UCSD-AML1 (cell line): Measurements from ENCODE around the gene SMTN.
"Not testable (repeated sequence)": the region's sequence is repeated elsewhere in the genome, so short reads cannot be mapped to it uniquely, and the experiment has no call there.

Experiments used
- DNase-seq: peaks from one replicate; lab custom pipeline; 2025; ENCODE audit not compliant: unreplicated experiment; lab: John Stamatoyannopoulos, UW

SMTN gene

GRCh38 chr22:31089160-31090100 is 8.3 kb downstream of the SMTN start:
- DNase-seq: peak; percentile 61

DNA sequence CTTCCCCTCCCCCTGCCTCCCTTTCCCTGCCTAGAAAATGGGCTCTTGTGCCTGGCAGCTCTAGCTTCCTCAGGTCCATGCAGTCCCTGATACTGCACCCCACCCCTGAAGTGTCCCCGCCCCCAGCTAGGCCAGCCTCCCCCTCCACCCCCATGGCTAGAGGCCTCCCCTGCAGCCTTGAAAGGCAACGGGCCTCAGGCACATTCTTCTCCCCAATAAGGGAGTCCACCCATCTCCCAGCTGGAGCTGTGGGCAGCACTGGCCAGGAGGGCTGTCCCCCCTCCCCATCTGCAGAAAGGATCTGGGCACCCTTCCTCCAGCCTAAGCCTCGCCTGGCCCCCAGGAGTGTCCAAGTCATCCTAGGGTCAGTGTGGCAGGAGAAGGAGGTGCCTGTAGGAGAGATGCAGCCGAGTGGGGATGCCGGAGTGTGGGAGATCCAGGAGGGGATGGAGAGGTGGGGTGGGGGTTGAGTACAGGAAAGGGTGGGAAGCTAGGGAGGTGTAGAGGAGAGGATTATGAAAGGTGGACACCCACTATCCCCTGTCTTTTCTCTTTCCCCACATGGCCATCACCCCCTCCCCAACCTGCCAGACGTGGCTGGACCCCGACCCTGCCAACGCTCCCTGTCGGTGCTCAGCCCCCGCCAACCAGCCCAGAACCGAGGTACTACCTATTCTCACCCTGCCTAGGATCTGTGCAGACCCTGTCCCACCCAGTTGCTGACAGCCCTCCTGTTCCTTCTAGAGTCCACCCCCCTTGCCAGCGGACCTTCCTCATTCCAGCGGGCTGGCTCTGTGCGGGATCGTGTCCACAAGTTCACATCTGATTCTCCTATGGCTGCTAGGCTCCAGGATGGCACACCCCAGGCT is 9.3 kb downstream of the SMTN start:
- DNase-seq: no peak

DNA sequence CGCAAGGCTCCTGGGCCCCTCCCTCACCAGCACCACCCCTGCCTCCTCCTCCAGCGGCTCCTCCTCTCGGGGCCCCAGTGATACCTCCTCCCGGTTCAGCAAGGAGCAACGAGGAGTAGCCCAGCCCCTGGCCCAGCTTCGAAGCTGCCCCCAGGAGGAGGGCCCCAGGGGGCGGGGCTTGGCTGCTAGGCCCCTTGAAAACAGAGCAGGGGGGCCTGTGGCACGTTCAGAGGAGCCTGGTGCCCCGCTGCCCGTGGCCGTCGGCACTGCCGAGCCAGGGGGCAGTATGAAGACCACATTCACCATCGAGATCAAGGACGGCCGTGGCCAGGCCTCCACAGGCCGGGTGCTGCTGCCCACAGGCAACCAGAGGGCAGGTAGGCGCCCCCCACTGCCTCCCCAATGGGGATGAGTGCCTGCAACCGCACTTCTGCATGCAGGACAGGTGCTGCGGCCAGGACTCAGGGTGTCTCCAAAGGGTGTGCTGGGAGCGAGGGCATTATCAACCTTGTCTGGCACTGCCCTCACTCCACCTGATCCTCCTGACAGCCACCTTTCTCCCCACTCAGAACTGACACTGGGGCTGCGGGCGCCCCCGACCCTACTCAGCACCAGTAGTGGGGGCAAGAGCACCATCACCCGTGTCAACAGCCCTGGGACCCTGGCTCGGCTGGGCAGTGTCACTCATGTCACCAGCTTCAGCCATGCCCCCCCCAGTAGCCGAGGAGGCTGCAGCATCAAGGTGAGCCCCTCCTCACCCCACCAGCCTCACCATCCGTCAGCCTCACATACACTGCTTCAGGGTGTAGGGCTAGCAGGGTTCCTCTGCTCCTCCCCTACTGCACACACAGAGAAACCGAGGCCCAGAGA is 10.2 kb downstream of the SMTN start:
- DNase-seq: no peak

GRCh38 chr22:31092161-31092560 is 11.0 kb downstream of the SMTN start:
- no peak for DNase-seq

- no peak for DNase-seq
Observed at GRCh38 chr22:31093086-31093850, 12.2 kb downstream of the SMTN start.

DNA sequence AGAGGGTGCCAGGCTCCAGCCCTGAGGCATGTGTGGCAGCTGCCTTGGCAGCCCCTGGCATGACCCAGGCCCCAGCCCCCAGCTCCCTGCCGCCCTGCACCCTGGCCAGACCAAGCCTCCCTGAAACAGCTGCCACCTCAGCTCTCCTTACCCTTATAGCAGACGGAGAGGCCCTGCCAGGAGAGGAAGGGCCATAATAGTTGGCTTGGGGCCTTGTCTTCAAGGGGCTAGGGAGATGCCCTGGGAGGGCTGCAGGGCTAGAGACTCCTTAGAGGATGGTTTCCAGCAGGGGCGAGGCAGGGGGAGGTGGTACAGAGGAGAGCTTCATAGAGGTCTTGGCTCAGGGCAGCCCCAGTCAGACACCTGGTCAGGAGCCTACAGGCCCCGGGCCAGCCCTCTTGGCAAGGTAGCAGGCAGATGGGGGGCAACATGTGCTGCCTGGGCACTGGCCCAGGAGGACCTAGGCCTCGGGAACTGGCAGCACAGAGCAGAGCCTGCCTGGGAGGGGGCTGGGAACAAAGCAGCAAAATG is 13.0 kb downstream of the SMTN start:
- DNase-seq: no peak

GRCh38 chr22:31094741-31095140 is 13.6 kb downstream of the SMTN start:
- no peak for DNase-seq

DNA sequence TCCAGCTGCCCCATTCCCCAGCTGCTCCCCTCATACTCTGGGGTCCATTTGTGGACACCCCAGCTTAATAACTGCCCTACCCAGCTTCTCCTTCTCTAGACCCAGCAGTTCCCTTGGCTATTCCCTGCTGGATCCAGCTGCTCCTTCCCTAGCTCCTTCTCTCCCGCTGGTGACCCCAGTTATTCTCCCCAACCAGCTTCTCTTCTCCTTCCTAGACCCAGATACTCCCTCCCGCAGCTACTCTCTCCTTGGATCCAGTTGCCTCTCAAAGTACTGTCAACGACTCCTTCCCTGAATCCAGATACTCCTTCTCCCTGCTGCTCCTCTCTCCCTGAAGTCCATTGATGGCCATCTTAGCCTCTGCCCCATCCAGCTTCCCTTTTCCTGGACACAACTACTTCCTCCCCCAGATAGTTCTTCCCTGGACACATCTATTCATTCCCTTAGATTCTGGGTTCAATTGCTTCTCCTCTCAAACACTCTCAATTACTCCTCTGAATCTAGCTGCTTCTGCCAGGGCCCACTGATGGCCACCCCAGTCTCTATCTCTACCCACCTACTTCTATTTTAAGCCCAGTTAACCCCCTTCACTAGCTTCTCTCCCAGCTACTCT is 14.6 kb downstream of the SMTN start:
- DNase-seq: no peak

GRCh38 chr22:31096657-31097279 is 15.7 kb downstream of the SMTN start:
- DNase-seq: no peak

DNA sequence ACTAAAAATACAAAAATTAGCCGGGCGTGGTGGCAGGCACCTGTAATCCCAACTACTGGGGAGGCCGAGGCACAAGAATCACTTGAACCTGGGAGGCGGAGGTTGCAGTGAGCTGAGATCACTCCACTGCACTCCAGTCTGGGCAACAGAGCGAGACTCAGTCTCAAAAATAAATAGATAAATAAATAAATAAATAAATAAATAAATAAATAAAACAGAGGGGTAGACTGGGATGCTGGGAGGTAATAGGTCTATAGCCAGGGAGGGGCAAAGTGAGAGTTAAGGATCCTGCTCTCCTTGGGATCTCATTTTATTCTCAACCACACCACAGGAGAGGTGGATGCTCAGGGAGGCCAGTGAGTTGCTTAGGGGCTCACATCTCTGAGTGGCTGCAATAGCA is 16.4 kb downstream of the SMTN start:
- DNase-seq: not testable (repeated sequence)

GRCh38 chr22:31097941-31098631 is 17.0 kb downstream of the SMTN start:
- DNase-seq: no peak

GRCh38 chr22:31098632-31099110 is 17.6 kb downstream of the SMTN start:
- DNase-seq: no peak

GRCh38 chr22:31099386-31099785 is 18.3 kb downstream of the SMTN start:
- DNase-seq: no peak

DNA sequence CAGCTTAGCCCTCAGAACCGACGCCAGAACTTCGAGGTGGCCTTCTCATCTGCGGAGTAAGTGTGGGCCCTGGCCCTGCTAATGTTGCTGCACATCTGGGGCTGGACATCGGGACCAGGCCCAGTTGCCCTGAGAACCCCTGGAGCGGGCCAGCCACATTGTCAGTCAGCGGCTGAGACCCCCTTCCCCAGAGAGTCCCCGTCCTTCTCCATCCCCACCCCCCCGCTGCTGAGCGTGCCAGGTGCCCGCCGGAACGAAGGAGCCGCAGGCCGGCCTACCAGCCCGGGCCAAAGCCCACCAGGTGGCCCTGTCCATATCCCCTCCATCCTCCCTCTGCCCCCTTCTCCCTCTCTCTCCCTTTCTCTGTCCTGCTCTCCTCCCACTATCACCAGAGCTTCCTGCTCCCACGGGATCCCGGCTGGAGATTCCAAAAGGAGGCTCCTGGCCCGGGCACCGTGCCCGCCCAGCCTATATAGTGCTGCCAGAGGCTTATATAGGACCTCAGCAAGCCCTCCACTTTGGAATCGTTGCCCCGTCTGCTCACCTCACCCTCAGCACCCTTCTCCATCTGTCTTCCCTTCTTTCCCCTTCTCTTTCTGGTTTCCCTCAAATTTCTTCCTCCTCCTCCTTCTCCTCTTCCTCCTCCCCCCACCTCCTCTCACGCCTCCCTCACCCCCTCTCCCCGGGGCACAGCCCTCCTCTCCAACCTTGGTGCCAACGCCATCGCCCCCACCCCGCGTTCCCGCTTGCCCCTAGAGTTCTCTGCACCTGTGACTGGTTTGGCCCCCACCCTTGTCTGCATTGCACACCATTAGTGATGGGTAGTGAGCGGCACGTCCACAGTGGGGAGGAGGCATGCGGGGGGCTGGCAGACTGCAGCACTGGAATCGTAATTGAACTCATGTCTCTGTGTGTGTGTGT is 19.0 kb downstream of the SMTN start:
- DNase-seq: no peak

DNA sequence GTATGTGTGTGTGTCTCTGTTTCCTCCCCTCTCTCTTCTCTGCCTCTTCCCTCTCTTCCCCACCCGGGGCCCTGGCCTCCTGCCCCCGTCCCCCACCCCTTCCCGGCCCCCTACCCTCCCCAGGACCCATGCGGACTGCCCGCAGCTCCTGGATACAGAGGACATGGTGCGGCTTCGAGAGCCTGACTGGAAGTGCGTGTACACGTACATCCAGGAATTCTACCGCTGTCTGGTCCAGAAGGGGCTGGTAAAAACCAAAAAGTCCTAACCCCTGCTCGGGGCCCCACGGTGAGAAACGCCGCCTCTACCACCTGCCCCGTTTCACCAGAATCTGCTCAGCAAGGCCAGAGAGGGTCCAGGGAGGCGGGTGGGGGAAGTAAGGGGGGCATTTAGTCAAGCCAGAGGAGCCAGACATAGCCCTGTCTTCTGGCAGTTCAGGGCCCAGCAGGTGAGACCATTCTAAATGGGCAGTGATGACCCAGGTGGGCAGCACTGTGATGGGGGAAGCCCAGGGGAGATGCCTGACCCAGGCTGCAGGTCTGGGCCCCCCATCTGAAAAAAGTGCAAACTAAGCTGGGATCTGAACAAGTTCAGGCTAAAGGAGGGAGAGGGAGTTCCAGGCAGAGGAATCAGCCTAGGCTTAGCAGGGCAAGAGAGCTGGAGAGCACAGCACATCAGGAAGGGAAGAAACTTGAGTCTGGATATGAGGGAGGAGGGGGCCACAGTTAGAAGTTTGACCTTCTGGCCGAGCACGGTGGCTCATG is 19.8 kb downstream of the SMTN start:
- no peak for DNase-seq

GRCh38 chr22:31102441-31103081 is 21.4 kb downstream of the SMTN start:
- no peak for DNase-seq
